Right atrium auricular region (tissue), 2 donors: ENCODE results near the gene CCDC87. TPM values are rescaled to one million over a fixed set of nuclear protein-coding genes. Genes with fewer than 3 reads are reported as not detected.
"Not testable (repeated sequence)": the region's sequence is repeated elsewhere in the genome, so short reads cannot be mapped to it uniquely, and the experiment has no call there.

Experiments
- DNase-seq: peaks from one replicate; pipeline ENCODE4 v3.0.0-alpha.2; 2019; ENCODE audit warnings: low spot score
- H3K27ac ChIP-seq, 2 donors: fragments of 200-600 bp; sonication (generic); 1 replicate in 1 of 2; 2 replicates in 1 of 2; pipeline ENCODE4 v1.5.1; 2016 to 2019
- H3K27me3 ChIP-seq, 2 donors: fragments of 200-600 bp; sonication (generic); one replicate each; pipeline versions ENCODE4 v1.5.1 to v1.6.0; 2017 to 2019
- H3K36me3 ChIP-seq: fragments of 200-600 bp; sonication (generic); one replicate; pipeline ENCODE4 v1.5.1; 2016
- H3K4me1 ChIP-seq, 2 donors: fragments of 200-600 bp; sonication (generic); one replicate each; pipeline versions ENCODE4 v1.5.1 to v1.6.0; 2017 to 2019
- H3K4me3 ChIP-seq, 2 donors: fragments of 200-600 bp; sonication (generic); 1 replicate in 1 of 2; 2 replicates in 1 of 2; pipeline ENCODE4 v1.5.1; 2017 to 2019; ENCODE audit warnings: mild to moderate bottlenecking in 1 of 2, moderate library complexity in 1 of 2
- H3K9me3 ChIP-seq, 2 donors: fragments of 200-600 bp; sonication (generic); one replicate each; pipeline ENCODE4 v1.5.1; 2019
- CTCF ChIP-seq, 2 donors: fragments of 200-600 bp; sonication (generic); IDR thresholded peaks; one replicate each; pipeline ENCODE4 v1.5.1; 2019; ENCODE audit warnings: antibody characterized with exemption in 2 of 2
- total RNA-seq, 2 donors: library from RNA; depleted of rRNA; stranded (reverse); fragments of >200 nt; gene quantifications; one replicate each; pipeline ENCODE4 v1.1.0, GENCODE V29; 2016

The CCDC87 gene
- total RNA-seq, 2 donors from 2014 or later = 0.26 to 0.86 TPM

GRCh38 chr11:66609721-66610617, 17.1 kb upstream of the CCDC87 start:
- Histone ChIP-seq H3K27ac (no peak overlapping the region), H3K27me3 (no peaks in the 10 kb centered on the region), H3K4me3 (no peak overlapping the region), H3K9me3 (no peaks in the 10 kb centered on the region), H3K36me3 (peaks cover 9% of the 10 kb centered on the region), H3K4me1 (peaks cover 0 to 16% of the 10 kb centered on the region in 2 donors)
- TF ChIP-seq CTCF (IDR thresholded peaks at IDR 0.05) = no peak
- DNase-seq = no peak

- TF ChIP-seq CTCF (IDR thresholded peaks at IDR 0.05) = no peak
- H3K4me1 ChIP-seq = peaks cover 0 to 21% of the 10 kb centered on the region in 2 donors
- H3K36me3 ChIP-seq = peaks cover 9% of the 10 kb centered on the region
- H3K27me3 ChIP-seq = no peaks in the 10 kb centered on the region
- peak overlapping the region; percentile 43 to 71 for H3K27ac ChIP-seq
- H3K9me3 ChIP-seq = no peaks in the 10 kb centered on the region
- H3K4me3 ChIP-seq = no peak overlapping the region
- DNase-seq = peak; percentile 91
These were observed 14.4 kb upstream of the CCDC87 start for GRCh38 chr11:66607126-66607834.

- not testable (repeated sequence) for H3K9me3 ChIP-seq, DNase-seq, H3K4me3 ChIP-seq, H3K27me3 ChIP-seq, H3K36me3 ChIP-seq
- Histone ChIP-seq H3K27ac (peak overlapping the region; percentile 43 to 71), H3K4me1 (peaks cover 0 to 28% of the 10 kb centered on the region in 2 donors)
These were observed 13.7 kb upstream of the CCDC87 start for GRCh38 chr11:66606608-66607007.

- no peak for DNase-seq
- no peaks in the 10 kb centered on the region for H3K27me3 ChIP-seq
- no peak overlapping the region for H3K27ac ChIP-seq
- peaks cover 0 to 36% of the 10 kb centered on the region in 2 donors for H3K4me1 ChIP-seq
- peaks cover 13% of the 10 kb centered on the region for H3K36me3 ChIP-seq
- no peak overlapping the region for H3K4me3 ChIP-seq
- TF ChIP-seq CTCF (IDR thresholded peaks at IDR 0.05) = no peak
- no peaks in the 10 kb centered on the region for H3K9me3 ChIP-seq
These were observed 11.3 kb upstream of the CCDC87 start for GRCh38 chr11:66604155-66604554.

GRCh38 chr11:66603072-66603471, 10.2 kb upstream of the CCDC87 start:
- peaks cover 13% of the 10 kb centered on the region for H3K36me3 ChIP-seq
- TF ChIP-seq CTCF (IDR thresholded peaks at IDR 0.05) = no peak
- peaks cover 0 to 34% of the 10 kb centered on the region in 2 donors for H3K4me1 ChIP-seq
- H3K27me3 ChIP-seq = no peaks in the 10 kb centered on the region
- H3K9me3 ChIP-seq = no peaks in the 10 kb centered on the region
- DNase-seq = no peak
- no peak overlapping the region for H3K4me3 ChIP-seq
- no peak overlapping the region for H3K27ac ChIP-seq

GRCh38 chr11:66600631-66601233, 7.9 kb upstream of the CCDC87 start:
- TF ChIP-seq CTCF (IDR thresholded peaks at IDR 0.05) = no peak
- no peaks in the 10 kb centered on the region for H3K9me3 ChIP-seq
- DNase-seq = no peak
- peaks cover 0 to 24% of the 10 kb centered on the region in 2 donors for H3K4me1 ChIP-seq
- H3K36me3 ChIP-seq = peaks cover 11% of the 10 kb centered on the region
- H3K27ac ChIP-seq = no peak overlapping the region
- H3K27me3 ChIP-seq = no peaks in the 10 kb centered on the region
- no peak overlapping the region for H3K4me3 ChIP-seq
